Measurements from ENCODE around the gene PARPBP.

- TF ChIP-seq CBX2 (IDR thresholded peaks at IDR 0.05; ENCODE audit: borderline replicate concordance, low read depth) (no peak), KDM1A (IDR thresholded peaks at IDR 0.05; ENCODE audit: low read depth) (no peak), ZNF302 (CRISPR knock-in tag; IDR thresholded peaks at IDR 0.05) (no peak), RAD21 (conservative IDR thresholded peaks at IDR 0.05 in 1 of 2, IDR thresholded peaks at IDR 0.05 in 1 of 2) (no peak), CTCF (IDR thresholded peaks at IDR 0.05) (no peak), SMC3 (IDR thresholded peaks at IDR 0.05) (no peak), ESRRA (IDR thresholded peaks at IDR 0.05; ENCODE audit: borderline replicate concordance, low read length) (no peak)
Observed at GRCh38 chr12:102096855-102097254, 23.1 kb upstream of the PARPBP start.

Data from A549 (cell line).